Measurements from ENCODE around the gene SLPI. TPM values are rescaled to one million over a fixed set of nuclear protein-coding genes. Genes with fewer than 3 reads are reported as not detected.

The SLPI gene
- total RNA-seq, 2 donors from 2014 or later, result 57.3 to 306 TPM

GRCh38 chr20:45223136-45223535, 31.2 kb downstream of the SLPI start:
- Histone ChIP-seq H3K4me1 (no peaks in the 10 kb centered on the region), H3K4me3 (no peak overlapping the region), H3K27ac (no peak overlapping the region), H3K27me3 (no peaks in the 10 kb centered on the region), H3K9me3 (no peaks in the 10 kb centered on the region), H3K36me3 (no peaks in the 10 kb centered on the region)
- no peak for DNase-seq (ENCODE audit: low spot score)
- no peak for TF ChIP-seq CTCF (IDR thresholded peaks at IDR 0.05)

GRCh38 chr20:45221076-45221475, 33.3 kb downstream of the SLPI start, which contains the start of gene SEMG2:
Gene SEMG2 (plus strand): TSS chr20:45221373. CDS start chr20:45221390, 17 bp downstream.
- Histone ChIP-seq H3K9me3 (no peaks in the 10 kb centered on the region), H3K4me1 (no peaks in the 10 kb centered on the region), H3K27me3 (no peaks in the 10 kb centered on the region), H3K36me3 (no peaks in the 10 kb centered on the region), H3K27ac (no peak within 1 kb of the TSS), H3K4me3 (no peak within 1 kb of the TSS)
- no peak for TF ChIP-seq CTCF (IDR thresholded peaks at IDR 0.05)
- no peak for DNase-seq (ENCODE audit: low spot score)

- no peak for DNase-seq (ENCODE audit: low spot score)
- no peak for TF ChIP-seq CTCF (IDR thresholded peaks at IDR 0.05)
- Histone ChIP-seq H3K36me3 (no peaks in the 10 kb centered on the region), H3K4me3 (no peak overlapping the region), H3K27ac (no peak overlapping the region), H3K27me3 (no peaks in the 10 kb centered on the region), H3K9me3 (no peaks in the 10 kb centered on the region), H3K4me1 (no peaks in the 10 kb centered on the region)
These were observed 35.7 kb downstream of the SLPI start for GRCh38 chr20:45218636-45219035.

- TF ChIP-seq CTCF (IDR thresholded peaks at IDR 0.05), result no peak
- Histone ChIP-seq H3K36me3 (no peaks in the 10 kb centered on the region), H3K27me3 (no peaks in the 10 kb centered on the region), H3K9me3 (no peaks in the 10 kb centered on the region), H3K27ac (no peak overlapping the region), H3K4me3 (no peak overlapping the region), H3K4me1 (no peaks in the 10 kb centered on the region)
- DNase-seq (ENCODE audit: low spot score), result no peak
These were observed 36.2 kb downstream of the SLPI start for GRCh38 chr20:45218124-45218523.

GRCh38 chr20:45212836-45213235, 41.5 kb downstream of the SLPI start:
- no peak for DNase-seq (ENCODE audit: low spot score)
- Histone ChIP-seq H3K27me3 (no peaks in the 10 kb centered on the region), H3K4me1 (no peaks in the 10 kb centered on the region), H3K4me3 (no peak overlapping the region), H3K9me3 (no peaks in the 10 kb centered on the region), H3K36me3 (no peaks in the 10 kb centered on the region), H3K27ac (no peak overlapping the region)
- no peak for TF ChIP-seq CTCF (IDR thresholded peaks at IDR 0.05)
